HepG2 (cell line): Measurements from ENCODE around the gene DNMT1. TPM values are rescaled to one million over a fixed set of nuclear protein-coding genes. Genes with fewer than 3 reads are reported as not detected.

Source experiments
- ARID2 ChIP-seq: sonication (generic); formaldehyde crosslinking; IDR thresholded peaks from 2 replicates; pipeline ENCODE4 v1.8.1; 2022; ENCODE audit warnings: mild to moderate bottlenecking, missing genetic modification reagents, borderline replicate concordance
- CBFB ChIP-seq: sonication (generic); formaldehyde crosslinking; IDR thresholded peaks from 2 replicates; pipeline ENCODE4 v1.4.0; 2020; ENCODE audit warnings: missing genetic modification reagents
- CENPX ChIP-seq: sonication (generic); formaldehyde crosslinking; IDR thresholded peaks from 2 replicates; pipeline ENCODE4 v1.9.0; 2021; ENCODE audit warnings: mild to moderate bottlenecking, missing genetic modification reagents, moderate library complexity
- DNMT1 ChIP-seq: sonication (generic); formaldehyde crosslinking; IDR thresholded peaks from 2 replicates; pipeline ENCODE4 v1.5.1; 2020; ENCODE audit warnings: mild to moderate bottlenecking, missing genetic modification reagents
- EZH2 ChIP-seq: conservative IDR thresholded peaks from 2 replicates; pipeline ENCODE4 v1.6.1; 2012; ENCODE audit warnings: mild to moderate bottlenecking, low read depth, low read length, moderate library complexity
- KAT2B ChIP-seq: fragments of 150-350 bp; IDR thresholded peaks from 2 replicates; pipeline ENCODE4 v1.6.1; 2014; ENCODE audit warnings: low read depth, low read length, borderline replicate concordance
- KMT2A ChIP-seq: sonication (generic); formaldehyde crosslinking; IDR thresholded peaks from 2 replicates; pipeline ENCODE4 v1.4.0; 2020; ENCODE audit warnings: missing genetic modification reagents
- MAZ ChIP-seq, 2 experiments: sonication (generic) in 1 of 2; formaldehyde crosslinking in 1 of 2; IDR thresholded peaks; 2 replicates each; pipeline versions ENCODE4 v1.5.0 to v1.6.1; 2012 to 2020; ENCODE audit warnings: low read depth in 2 of 2, mild to moderate bottlenecking in 2 of 2, borderline replicate concordance in 1 of 2, improper control_type of control experiment in 1 of 2, low read length in 1 of 2, missing genetic modification reagents in 1 of 2, moderate library complexity in 1 of 2
- MTF2 ChIP-seq: sonication (generic); formaldehyde crosslinking; IDR thresholded peaks from 2 replicates; pipeline ENCODE4 v1.5.0; 2020; ENCODE audit warnings: missing genetic modification reagents, borderline replicate concordance
- PCBP2 ChIP-seq: fragments of 200-400 bp; formaldehyde crosslinking; optimal IDR thresholded peaks from 2 replicates; pipeline ENCODE3; 2018; ENCODE audit warnings: low read length, low read depth; ENCODE audit not compliant: poor library complexity, severe bottlenecking
- SNRNP70 ChIP-seq: fragments of 200-400 bp; formaldehyde crosslinking; IDR thresholded peaks from 2 replicates; pipeline ENCODE4 v1.6.1; 2017; ENCODE audit warnings: mild to moderate bottlenecking, low read depth, low read length, moderate library complexity
- SP1 ChIP-seq, 2 experiments: fragments of 450-650 bp in 1 of 2; sonication (generic) in 1 of 2; formaldehyde crosslinking in 1 of 2; IDR thresholded peaks; 2 replicates each; pipeline versions ENCODE4 v1.4.0 to v1.6.1; 2016 to 2020; ENCODE audit warnings: missing genetic modification reagents in 1 of 2
- SUZ12 ChIP-seq: fragments of 150-350 bp; IDR thresholded peaks from 2 replicates; pipeline ENCODE4 v1.6.1; 2014; ENCODE audit warnings: low read depth, low read length
- TCF7 ChIP-seq: sonication (generic); IDR thresholded peaks from 2 replicates; pipeline ENCODE4 v1.6.1; 2016; ENCODE audit warnings: antibody characterized with exemption, low read depth
- ZFP36 ChIP-seq: fragments of 150-350 bp; IDR thresholded peaks from 2 replicates; pipeline ENCODE4 v1.6.1; 2018; ENCODE audit warnings: borderline replicate concordance, low read length, low read depth; ENCODE audit not compliant: partially characterized antibody
- ZNF180 ChIP-seq: sonication (generic); formaldehyde crosslinking; IDR thresholded peaks from 2 replicates; pipeline ENCODE4 v1.4.0; 2020; ENCODE audit warnings: low read depth, missing genetic modification reagents, borderline replicate concordance
- ZNF292 ChIP-seq: sonication (generic); formaldehyde crosslinking; IDR thresholded peaks from 2 replicates; pipeline ENCODE4 v1.8.1; 2022; ENCODE audit warnings: mild to moderate bottlenecking, low read depth, missing genetic modification reagents, borderline replicate concordance
- ZNF33B ChIP-seq: sonication (generic); formaldehyde crosslinking; IDR thresholded peaks from 2 replicates; pipeline ENCODE4 v1.5.1; 2020; ENCODE audit warnings: mild to moderate bottlenecking, missing genetic modification reagents
- ZNF546 ChIP-seq: sonication (generic); formaldehyde crosslinking; conservative IDR thresholded peaks from 2 replicates; pipeline ENCODE4 v1.8.1; 2023; ENCODE audit warnings: mild to moderate bottlenecking, missing genetic modification reagents
- ZNF720 ChIP-seq: sonication (generic); formaldehyde crosslinking; IDR thresholded peaks from 2 replicates; pipeline ENCODE4 v1.4.0; 2020; ENCODE audit warnings: missing genetic modification reagents
- ZNF780A ChIP-seq: sonication (generic); formaldehyde crosslinking; IDR thresholded peaks from 2 replicates; pipeline ENCODE4 v1.8.0; 2022; ENCODE audit warnings: mild to moderate bottlenecking, missing genetic modification reagents, moderate library complexity
- polyA plus RNA-seq, 8 experiments: library from polyadenylated mRNA; depleted of rRNA in 3 of 8; stranded (reverse) in 7 of 8; unstranded in 1 of 8; fragments of >200 nt; fragmentation: Illumina TruSeq in 4 of 8; extraction: Trizol in 4 of 8; gene quantifications; 2 replicates each; pipeline versions ENCODE4 v1.2.1 to v1.2.3, GENCODE V29; 2011 to 2016; ENCODE audit warnings: low read depth in 4 of 8, missing spikeins in 1 of 8, mixed read lengths in 1 of 8; ENCODE audit not compliant: insufficient read depth in 1 of 8
- total RNA-seq, 5 experiments: library from RNA; depleted of rRNA; stranded (reverse); fragments of >200 nt; fragmentation: Illumina TruSeq; extraction: Trizol; gene quantifications; 2 replicates each; pipeline ENCODE4 v1.2.3, GENCODE V29; 2016; ENCODE audit warnings: low read depth in 1 of 5
- TF ChIP-seq, protein P1 (sequence below): sonication (generic); IDR thresholded peaks from 2 replicates; pipeline ENCODE4 v1.6.1; 2016; ENCODE audit warnings: low read depth, borderline replicate concordance
- TF ChIP-seq, protein P2 (sequence below): sonication (generic); formaldehyde crosslinking; IDR thresholded peaks from 2 replicates; pipeline ENCODE4 v1.5.0; 2020; ENCODE audit warnings: mild to moderate bottlenecking, missing genetic modification reagents
- TF ChIP-seq, protein P3 (sequence below): sonication (generic); formaldehyde crosslinking; IDR thresholded peaks from 2 replicates; pipeline ENCODE4 v1.9.0; 2021; ENCODE audit warnings: missing genetic modification reagents, mild to moderate bottlenecking, borderline replicate concordance

DNMT1 gene
- total and polyA plus RNA-seq, 2 of the 13 experiments (the other 11 are each of a cell fraction or from before 2014, with no cell fraction given) = 31.2 to 91.1 TPM

DNA sequence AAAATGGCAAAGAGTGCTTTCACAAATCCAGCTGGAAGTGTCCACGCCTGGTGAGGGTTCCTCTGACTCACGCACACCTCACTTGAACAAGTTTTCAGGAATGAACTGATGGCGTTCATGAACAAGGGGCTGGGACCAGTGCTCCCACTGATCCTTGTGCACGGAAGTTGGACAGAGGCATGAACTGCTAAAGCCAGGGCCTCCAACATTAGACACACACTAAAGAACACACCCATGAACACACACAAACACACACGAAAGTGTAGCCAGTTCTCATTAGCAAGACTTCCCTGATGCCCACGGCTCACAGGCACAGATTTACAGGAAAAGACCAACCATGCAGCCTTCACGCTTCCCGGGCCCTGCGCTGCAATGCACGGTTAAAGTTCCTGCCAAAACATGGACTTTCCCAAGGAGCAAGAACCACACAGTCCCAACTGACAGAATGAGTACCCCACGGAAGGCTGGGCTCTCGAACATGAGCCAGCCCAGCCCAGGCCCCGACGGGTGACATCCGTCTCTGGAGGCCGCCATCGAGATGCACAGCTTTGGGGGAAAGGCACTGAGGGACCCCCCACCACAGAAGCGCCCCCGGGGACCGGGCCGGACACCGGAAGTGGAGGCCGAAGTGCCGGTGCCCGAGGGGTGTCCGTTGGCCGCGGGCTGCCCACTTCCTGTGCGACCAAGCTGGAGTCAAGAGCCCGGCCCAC lies 808 bp downstream of the DNMT1 start (continued):
- TF ChIP-seq EZH2 = no peak
- TF ChIP-seq, protein P1, sequence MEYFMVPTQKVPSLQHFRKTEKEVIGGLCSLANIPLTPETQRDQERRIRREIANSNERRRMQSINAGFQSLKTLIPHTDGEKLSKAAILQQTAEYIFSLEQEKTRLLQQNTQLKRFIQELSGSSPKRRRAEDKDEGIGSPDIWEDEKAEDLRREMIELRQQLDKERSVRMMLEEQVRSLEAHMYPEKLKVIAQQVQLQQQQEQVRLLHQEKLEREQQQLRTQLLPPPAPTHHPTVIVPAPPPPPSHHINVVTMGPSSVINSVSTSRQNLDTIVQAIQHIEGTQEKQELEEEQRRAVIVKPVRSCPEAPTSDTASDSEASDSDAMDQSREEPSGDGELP = no peak
- TF ChIP-seq, protein P2, sequence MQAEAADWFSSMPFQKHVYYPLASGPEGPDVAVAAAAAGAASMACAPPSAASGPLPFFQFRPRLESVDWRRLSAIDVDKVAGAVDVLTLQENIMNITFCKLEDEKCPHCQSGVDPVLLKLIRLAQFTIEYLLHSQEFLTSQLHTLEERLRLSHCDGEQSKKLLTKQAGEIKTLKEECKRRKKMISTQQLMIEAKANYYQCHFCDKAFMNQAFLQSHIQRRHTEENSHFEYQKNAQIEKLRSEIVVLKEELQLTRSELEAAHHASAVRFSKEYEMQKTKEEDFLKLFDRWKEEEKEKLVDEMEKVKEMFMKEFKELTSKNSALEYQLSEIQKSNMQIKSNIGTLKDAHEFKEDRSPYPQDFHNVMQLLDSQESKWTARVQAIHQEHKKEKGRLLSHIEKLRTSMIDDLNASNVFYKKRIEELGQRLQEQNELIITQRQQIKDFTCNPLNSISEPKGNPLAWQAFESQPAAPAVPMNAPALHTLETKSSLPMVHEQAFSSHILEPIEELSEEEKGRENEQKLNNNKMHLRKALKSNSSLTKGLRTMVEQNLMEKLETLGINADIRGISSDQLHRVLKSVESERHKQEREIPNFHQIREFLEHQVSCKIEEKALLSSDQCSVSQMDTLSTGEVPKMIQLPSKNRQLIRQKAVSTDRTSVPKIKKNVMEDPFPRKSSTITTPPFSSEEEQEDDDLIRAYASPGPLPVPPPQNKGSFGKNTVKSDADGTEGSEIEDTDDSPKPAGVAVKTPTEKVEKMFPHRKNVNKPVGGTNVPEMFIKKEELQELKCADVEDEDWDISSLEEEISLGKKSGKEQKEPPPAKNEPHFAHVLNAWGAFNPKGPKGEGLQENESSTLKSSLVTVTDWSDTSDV = 0 out of 2 replicates have a peak, but pooled peaks have one; percentile 64
- no peak for TF ChIP-seq MTF2
- TF ChIP-seq KMT2A (CRISPR knock-in tag) = no peak; the same call in 1 of the 2 replicates
- no peak for TF ChIP-seq KAT2B
- no peak for TF ChIP-seq ARID2
- TF ChIP-seq ZNF720 (CRISPR knock-in tag) = no peak
- peak; percentile 52; the same call in 1 of the 2 replicates for TF ChIP-seq ZNF180 (CRISPR knock-in tag)
- 0 out of 2 replicates have a peak, but pooled peaks have one; percentile 13 for TF ChIP-seq ZNF780A
- TF ChIP-seq ZNF33B (CRISPR knock-in tag) = 0 out of 2 replicates have a peak, but pooled peaks have one; percentile 7
- TF ChIP-seq SUZ12 = no peak
- no peak for TF ChIP-seq SNRNP70
- TF ChIP-seq MAZ (IDR thresholded peaks at IDR 0.05; ENCODE audit: borderline replicate concordance, low read depth, low read length) = no peak
- TF ChIP-seq MAZ (CRISPR knock-in tag; IDR thresholded peaks at IDR 0.05; ENCODE audit: low read depth) = no peak
- TF ChIP-seq PCBP2 = no peak
- no peak for TF ChIP-seq ZFP36
- no peak for TF ChIP-seq TCF7
- TF ChIP-seq, protein P3, sequence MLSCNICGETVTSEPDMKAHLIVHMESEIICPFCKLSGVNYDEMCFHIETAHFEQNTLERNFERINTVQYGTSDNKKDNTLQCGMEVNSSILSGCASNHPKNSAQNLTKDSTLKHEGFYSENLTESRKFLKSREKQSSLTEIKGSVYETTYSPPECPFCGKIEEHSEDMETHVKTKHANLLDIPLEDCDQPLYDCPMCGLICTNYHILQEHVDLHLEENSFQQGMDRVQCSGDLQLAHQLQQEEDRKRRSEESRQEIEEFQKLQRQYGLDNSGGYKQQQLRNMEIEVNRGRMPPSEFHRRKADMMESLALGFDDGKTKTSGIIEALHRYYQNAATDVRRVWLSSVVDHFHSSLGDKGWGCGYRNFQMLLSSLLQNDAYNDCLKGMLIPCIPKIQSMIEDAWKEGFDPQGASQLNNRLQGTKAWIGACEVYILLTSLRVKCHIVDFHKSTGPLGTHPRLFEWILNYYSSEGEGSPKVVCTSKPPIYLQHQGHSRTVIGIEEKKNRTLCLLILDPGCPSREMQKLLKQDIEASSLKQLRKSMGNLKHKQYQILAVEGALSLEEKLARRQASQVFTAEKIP (CRISPR knock-in tag) = no peak
- TF ChIP-seq SP1 (IDR thresholded peaks at IDR 0.05) = no peak
- no peak for TF ChIP-seq SP1 (CRISPR knock-in tag; IDR thresholded peaks at IDR 0.05)
- TF ChIP-seq ZNF292 (CRISPR knock-in tag) = peak; percentile 24; the same call in 1 of the 2 replicates
- no peak for TF ChIP-seq CENPX (CRISPR knock-in tag)
- no peak for TF ChIP-seq ZNF546 (CRISPR knock-in tag)
- TF ChIP-seq DNMT1 (CRISPR knock-in tag) = no peak
- no peak for TF ChIP-seq CBFB
